Aorta (tissue), 5 donors: ENCODE results near the gene XAGE2. TPM values are rescaled to one million over a fixed set of nuclear protein-coding genes. Genes with fewer than 3 reads are reported as not detected.

Experiments used
- ATAC-seq: fragments of 200-7000 bp; cut with Tn5 transposase; one replicate; pipeline ENCODE4 v1.9.1; 2022; ENCODE audit warnings: moderate library complexity; ENCODE audit not compliant: low FRiP score
- DNase-seq, 2 donors: peaks; one replicate each; pipeline ENCODE4 v3.0.0-alpha.2; 2020
- H3K27ac ChIP-seq, 2 donors: one replicate each; pipeline ENCODE4 v1.5.1; 2013; ENCODE audit warnings: low read length in 2 of 2, mild to moderate bottlenecking in 2 of 2, moderate library complexity in 2 of 2, control low read depth in 1 of 2, inconsistent platforms in 1 of 2, low read depth in 1 of 2
- H3K27me3 ChIP-seq, 2 donors: one replicate each; pipeline ENCODE4 v1.6.1; 2013; ENCODE audit warnings: control low read depth in 1 of 2, low read length in 1 of 2, mild to moderate bottlenecking in 1 of 2, moderate library complexity in 1 of 2; ENCODE audit not compliant: insufficient read depth in 2 of 2, control insufficient read depth in 1 of 2
- H3K36me3 ChIP-seq, 2 donors: one replicate each; pipeline ENCODE4 v1.6.1; 2013; ENCODE audit warnings: control low read depth in 1 of 2, low read length in 1 of 2, mild to moderate bottlenecking in 1 of 2; ENCODE audit not compliant: insufficient read depth in 2 of 2, control insufficient read depth in 1 of 2
- H3K4me1 ChIP-seq, 2 donors: one replicate each; pipeline ENCODE4 v1.6.1; 2013; ENCODE audit warnings: low read length in 2 of 2, control low read depth in 1 of 2, mild to moderate bottlenecking in 1 of 2, moderate library complexity in 1 of 2; ENCODE audit not compliant: insufficient read depth in 2 of 2, control insufficient read depth in 1 of 2
- H3K4me3 ChIP-seq, 2 donors: one replicate each; pipeline ENCODE4 v1.5.1; 2013; ENCODE audit warnings: low read length in 2 of 2, control low read depth in 1 of 2, mild to moderate bottlenecking in 1 of 2
- H3K9me3 ChIP-seq: one replicate; pipeline ENCODE4 v1.6.1; 2013; ENCODE audit warnings: mild to moderate bottlenecking, low read length; ENCODE audit not compliant: control insufficient read depth
- WGBS, 2 donors: extraction: QIAGEN DNeasy Blood & Tissue Kit; methylation state at CpG; one replicate each; pipeline ENCODE4 v1.1.7; 2013; 5-methylcytosine and 5-hydroxymethylcytosine counted together
- intact Hi-C, 2 donors: fragments of 100-400 bp; cut with DNase I; formaldehyde crosslinking; loops; one replicate each; pipeline versions ENCODE4 v1.14.2 to v1.15.0; 2022
- microRNA-seq, 2 donors: library from miRNA; unstranded; fragments of <30 nt; microRNA quantifications; one replicate each; pipeline ENCODE4 v1.2.0, GENCODE V29; 2020
- polyA plus RNA-seq, 2 donors: library from polyadenylated mRNA; stranded (reverse); fragments of 200-250 nt; gene quantifications; one replicate each; pipeline ENCODE4 v1.2.3, GENCODE V29; 2013
- total RNA-seq, 2 donors: library from RNA; stranded (reverse); fragmentation: NEBNext Ultra II Directional; extraction: Animal tissue kit (Norgen Biotek cat#: 25700); gene quantifications; one replicate each; pipeline ENCODE4 v1.2.1, GENCODE V29; 2021
- donor health status: healthy with polysubstance abuse.
- donor health status: Bipolar disorder and iron deficiency.
- donor health status: DM: no; HTN: no; CAD: no.
- donor health status: DM: no; HTN: no; CAD: no.
- donor health status: DM: yes; HTN: yes; CAD: no.

XAGE2 gene
- total and polyA plus RNA-seq, 4 donors: 0.90 TPM; not detected in 3

GRCh38 chrX:52415304-52415703, 46.5 kb downstream of the XAGE2 start:
- intact Hi-C loops: no loop called here
- Histone ChIP-seq H3K4me1 (no peaks in the 10 kb centered on the region), H3K27ac (no peak overlapping the region), H3K36me3 (no peaks in the 10 kb centered on the region), H3K4me3 (no peak overlapping the region), H3K27me3 (no peaks in the 10 kb centered on the region), H3K9me3 (no peaks in the 10 kb centered on the region)
- DNase-seq: no peak
- ATAC-seq: no peak

GRCh38 chrX:52416816-52417215, 48.0 kb downstream of the XAGE2 start:
- no peaks in the 10 kb centered on the region for H3K4me1 ChIP-seq
- intact Hi-C loops: no loop called here
- no peaks in the 10 kb centered on the region for H3K36me3 ChIP-seq
- ATAC-seq (no peak), DNase-seq (no peak)
- H3K27ac ChIP-seq: no peak overlapping the region
- H3K9me3 ChIP-seq: no peaks in the 10 kb centered on the region
- WGBS, 2 donors: 59 to 89% methylated on average over 3 of the region's 3 CpGs
- no peak overlapping the region for H3K4me3 ChIP-seq
- H3K27me3 ChIP-seq: no peaks in the 10 kb centered on the region

GRCh38 chrX:52420824-52421443, 52.1 kb downstream of the XAGE2 start:
- intact Hi-C loops: no loop called here
- Histone ChIP-seq H3K36me3 (no peaks in the 10 kb centered on the region), H3K9me3 (no peaks in the 10 kb centered on the region), H3K4me3 (no peak overlapping the region), H3K27ac (no peak overlapping the region), H3K27me3 (no peaks in the 10 kb centered on the region), H3K4me1 (no peaks in the 10 kb centered on the region)
- DNase-seq (no peak), ATAC-seq (no peak)
- 80 to 95% methylated on average over 8 of the region's 8 CpGs for WGBS, 2 donors

GRCh38 chrX:52422884-52423283, 54.1 kb downstream of the XAGE2 start:
- 4 to 5% methylated on average over 1 of the region's 1 CpG for WGBS, 2 donors
- no peak overlapping the region for H3K4me3 ChIP-seq
- intact Hi-C loops: no loop called here
- DNase-seq: no peak
- H3K4me1 ChIP-seq: no peaks in the 10 kb centered on the region
- H3K9me3 ChIP-seq: no peaks in the 10 kb centered on the region
- H3K27ac ChIP-seq: no peak overlapping the region
- H3K27me3 ChIP-seq: no peaks in the 10 kb centered on the region
- no peaks in the 10 kb centered on the region for H3K36me3 ChIP-seq
- ATAC-seq: no peak

- intact Hi-C loops: no loop called here
- H3K4me1 ChIP-seq: no peaks in the 10 kb centered on the region
- ATAC-seq (no peak), DNase-seq (no peak)
- H3K9me3 ChIP-seq: no peaks in the 10 kb centered on the region
- no peaks in the 10 kb centered on the region for H3K36me3 ChIP-seq
- WGBS, 2 donors: 78 to 91% methylated on average over 1 of the region's 1 CpG
- H3K4me3 ChIP-seq: no peak overlapping the region
- H3K27me3 ChIP-seq: no peaks in the 10 kb centered on the region
- H3K27ac ChIP-seq: no peak overlapping the region
These were observed 55.8 kb downstream of the XAGE2 start for GRCh38 chrX:52424656-52425055.

Small RNA genes lying within 50 kb of the gene (microRNA-seq; reads per million reads assigned to microRNA genes)
- 0 reads per million in 2 donors for gene MIR8088

Other genes with a start within 250 kb of the XAGE2 start
- gene MAGED4, start 184.1 kb upstream of the XAGE2 start, total RNA-seq: 1 to 10 TPM; 2.2 to 2.6 TPM
- 1 to 10 TPM in 1 of 2 donors, under 1 TPM in 1; 0.88 to 1.8 TPM for gene MAGED4, start 184.1 kb upstream of the XAGE2 start, polyA plus RNA-seq
- gene XAGE1A, start 126.8 kb downstream of the XAGE2 start, total RNA-seq: not detected
- not detected for gene XAGE1A, start 126.8 kb downstream of the XAGE2 start, polyA plus RNA-seq
- not detected for gene XAGE1B, start 148.0 kb downstream of the XAGE2 start, total RNA-seq
- not detected for gene XAGE1B, start 148.0 kb downstream of the XAGE2 start, polyA plus RNA-seq